ENCODE data around the gene FEZF1.

The FEZF1 gene

DNA sequence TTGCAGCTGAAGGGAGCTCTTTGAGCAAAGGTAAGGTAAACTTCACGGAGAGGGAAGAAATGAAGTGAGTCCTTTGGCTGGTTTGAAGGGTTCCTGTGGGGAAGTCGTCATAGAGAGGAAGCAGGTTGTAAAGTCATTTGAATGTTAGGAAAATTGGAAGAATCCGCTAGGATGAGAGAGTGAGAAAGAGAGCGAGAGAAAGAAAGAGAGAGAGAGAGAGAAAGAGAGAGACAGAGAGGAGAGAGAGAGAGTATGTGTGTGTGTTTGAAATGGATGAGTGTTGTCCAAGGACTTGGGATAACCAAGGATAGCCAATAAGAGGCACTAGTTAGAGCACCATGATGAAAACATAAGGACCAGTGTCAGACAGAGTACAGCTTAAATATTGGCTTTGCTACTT, 43.1 kb downstream of the FEZF1 start:
- DNase-seq: no peak

DNA sequence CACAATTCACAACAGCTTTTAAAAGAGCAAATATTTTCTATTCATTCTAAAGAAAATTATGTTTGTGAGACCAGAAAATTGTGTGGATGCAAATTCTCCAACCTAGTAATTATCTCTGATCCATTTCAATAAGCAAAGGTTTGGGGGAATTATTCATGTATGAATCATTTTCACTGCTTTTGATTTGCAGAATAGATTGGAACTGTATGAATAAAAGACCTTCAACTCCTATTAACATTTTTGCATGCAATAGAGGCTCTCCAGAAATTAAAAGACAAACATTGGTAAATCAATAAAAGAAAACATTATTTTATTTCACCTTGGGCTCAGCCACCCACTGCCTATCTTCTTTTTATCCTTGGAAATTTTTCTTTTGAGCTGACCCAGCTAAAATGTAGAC, 43.5 kb downstream of the FEZF1 start:
- DNase-seq: no peak

GRCh38 chr7:122260336-122260735, 44.2 kb downstream of the FEZF1 start:
- no peak for DNase-seq

DNA sequence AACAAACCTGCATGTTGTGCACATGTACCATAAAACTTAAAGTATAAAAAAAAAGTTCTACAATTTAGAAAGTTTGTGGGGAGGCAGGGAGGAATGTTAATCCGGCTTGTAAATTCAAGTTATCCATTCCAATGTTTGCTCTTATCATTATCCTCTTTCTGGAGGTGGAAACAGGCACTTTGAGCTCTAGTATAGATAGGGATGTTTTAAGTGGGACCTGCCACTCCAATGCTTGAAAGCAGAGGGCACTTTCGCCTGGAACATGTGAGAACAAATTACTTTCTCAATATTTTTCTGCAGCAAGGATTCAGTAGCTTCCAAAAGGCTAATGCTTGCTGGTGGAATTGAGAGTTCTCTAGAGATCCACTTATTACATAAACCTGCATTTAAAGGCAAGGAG, 45.6 kb downstream of the FEZF1 start:
- DNase-seq: no peak

GRCh38 chr7:122257056-122257455, 47.5 kb downstream of the FEZF1 start:
- no peak for DNase-seq

DNA sequence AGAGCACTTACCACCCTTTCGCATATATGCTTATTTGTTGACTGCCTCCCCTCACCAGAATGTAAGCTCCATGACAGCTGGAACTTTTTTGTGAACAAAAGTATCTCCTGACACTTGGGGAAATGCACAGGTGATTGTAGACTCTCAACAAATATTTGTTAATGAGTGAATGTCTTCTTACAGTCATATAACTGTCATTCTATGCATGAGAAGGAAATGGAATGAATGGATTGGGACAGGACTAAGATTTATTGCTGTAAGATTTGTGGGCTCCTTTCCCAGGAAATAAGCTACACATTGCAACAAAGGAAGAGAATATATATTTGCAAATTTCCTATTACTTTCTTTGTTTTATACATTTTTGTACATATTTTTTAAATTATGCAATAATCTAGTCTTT, 48.5 kb downstream of the FEZF1 start:
- no peak for DNase-seq

DNA sequence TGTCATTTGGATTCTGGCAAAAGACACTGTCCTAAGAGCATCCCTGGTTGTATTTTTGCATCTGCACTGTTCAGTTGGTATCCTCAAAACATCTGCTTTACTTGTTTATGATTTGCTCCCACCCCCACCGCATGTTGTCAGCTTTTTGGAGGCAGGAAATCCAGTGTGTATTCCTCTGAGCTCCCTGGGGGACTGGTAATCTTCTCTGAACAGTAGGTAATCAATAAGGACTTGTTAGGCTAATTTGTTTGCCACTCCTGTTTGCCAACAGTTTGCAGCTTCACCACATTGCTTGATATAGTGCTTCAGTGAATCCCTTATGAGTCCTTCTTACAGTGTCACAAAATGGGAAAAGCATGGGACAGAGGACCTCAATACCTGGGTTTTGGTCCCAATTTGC, 49.1 kb downstream of the FEZF1 start:
- DNase-seq: no peak

Data from CD4-positive, alpha-beta T cell treated with Interleukin-4 for 1 hour (primary cell).